Liver (tissue), 9 donors: ENCODE results near the gene TMEM179. TPM values are rescaled to one million over a fixed set of nuclear protein-coding genes. Genes with fewer than 3 reads are reported as not detected.

Source experiments
- DNase-seq: peaks from one replicate; pipeline ENCODE4 v3.0.0-alpha.2; 2017; ENCODE audit warnings: low spot score
- H3K27ac ChIP-seq, 2 donors: one replicate each; pipeline ENCODE4 v1.7.0; 2013; ENCODE audit warnings: inconsistent platforms in 2 of 2, low read length in 2 of 2, control low read depth in 1 of 2, low read depth in 1 of 2, mild to moderate bottlenecking in 1 of 2
- H3K27me3 ChIP-seq, 4 donors: one replicate each; pipeline versions ENCODE4 v1.6.1 to v1.7.0; 2013; ENCODE audit warnings: low read length in 3 of 4, inconsistent platforms in 1 of 4, mild to moderate bottlenecking in 1 of 4, moderate library complexity in 1 of 4; ENCODE audit not compliant: control insufficient read depth in 4 of 4, insufficient read depth in 4 of 4
- H3K36me3 ChIP-seq, 4 donors: one replicate each; pipeline versions ENCODE4 v1.6.1 to v1.7.0; 2013; ENCODE audit warnings: low read length in 3 of 4, mild to moderate bottlenecking in 3 of 4, low read depth in 1 of 4, moderate library complexity in 1 of 4; ENCODE audit not compliant: control insufficient read depth in 4 of 4, insufficient read depth in 3 of 4
- H3K4me1 ChIP-seq, 4 donors: one replicate each; pipeline versions ENCODE4 v1.6.1 to v1.7.0; 2013; ENCODE audit warnings: low read length in 3 of 4, mild to moderate bottlenecking in 3 of 4, moderate library complexity in 1 of 4; ENCODE audit not compliant: control insufficient read depth in 4 of 4, insufficient read depth in 4 of 4
- H3K4me3 ChIP-seq, 3 donors: one replicate each; pipeline versions ENCODE4 v1.6.1 to v1.7.0; 2013; ENCODE audit warnings: low read length in 3 of 3, control low read depth in 1 of 3, low read depth in 1 of 3, mild to moderate bottlenecking in 1 of 3
- H3K9ac ChIP-seq, 2 donors: one replicate each; pipeline ENCODE4 v1.7.0; 2013; ENCODE audit warnings: low read length in 2 of 2, mild to moderate bottlenecking in 2 of 2, moderate library complexity in 2 of 2, control low read depth in 1 of 2, low read depth in 1 of 2
- H3K9me3 ChIP-seq, 4 donors: one replicate each; pipeline versions ENCODE4 v1.6.1 to v1.7.0; 2013; ENCODE audit warnings: low read length in 3 of 4; ENCODE audit not compliant: control insufficient read depth in 4 of 4
- EGR1 ChIP-seq, 2 donors: IDR thresholded peaks; 2 replicates each; pipeline ENCODE4 v1.6.1; 2016 to 2018; ENCODE audit warnings: antibody characterized with exemption in 2 of 2, low read depth in 2 of 2
- FOXA1 ChIP-seq: IDR thresholded peaks from 2 replicates; pipeline ENCODE4 v1.6.1; 2016; ENCODE audit warnings: antibody characterized with exemption
- FOXA2 ChIP-seq: IDR thresholded peaks from 2 replicates; pipeline ENCODE4 v1.6.1; 2016; ENCODE audit warnings: antibody characterized with exemption
- GABPA ChIP-seq, 2 donors: IDR thresholded peaks in 1 of 2; conservative IDR thresholded peaks in 1 of 2; 2 replicates each; pipeline ENCODE4 v1.6.1; 2016; ENCODE audit warnings: antibody characterized with exemption in 2 of 2, mild to moderate bottlenecking in 1 of 2, moderate library complexity in 1 of 2
- HNF4A ChIP-seq, 2 donors: conservative IDR thresholded peaks; 2 replicates each; pipeline ENCODE4 v1.6.1; 2016; ENCODE audit warnings: antibody characterized with exemption in 2 of 2, mild to moderate bottlenecking in 2 of 2
- HNF4G ChIP-seq: IDR thresholded peaks from 2 replicates; pipeline ENCODE4 v1.6.1; 2016; ENCODE audit warnings: antibody characterized with exemption
- JUND ChIP-seq, 2 donors: IDR thresholded peaks; 2 replicates each; pipeline ENCODE4 v1.6.1; 2016; ENCODE audit warnings: antibody characterized with exemption in 2 of 2
- NR2F2 ChIP-seq: IDR thresholded peaks from 2 replicates; pipeline ENCODE4 v1.6.1; 2016; ENCODE audit warnings: antibody characterized with exemption
- RAD21 ChIP-seq, 2 donors: IDR thresholded peaks; 2 replicates each; pipeline ENCODE4 v1.6.1; 2016; ENCODE audit warnings: antibody characterized with exemption in 2 of 2, mild to moderate bottlenecking in 2 of 2
- RXRA ChIP-seq, 2 donors: IDR thresholded peaks; 2 replicates each; pipeline ENCODE4 v1.6.1; 2017 to 2018; ENCODE audit warnings: antibody characterized with exemption in 2 of 2, mild to moderate bottlenecking in 1 of 2
- SP1 ChIP-seq: IDR thresholded peaks from 2 replicates; pipeline ENCODE4 v1.6.1; 2018; ENCODE audit warnings: antibody characterized with exemption, mild to moderate bottlenecking
- TAF1 ChIP-seq: conservative IDR thresholded peaks from 2 replicates; pipeline ENCODE4 v1.6.1; 2016; ENCODE audit warnings: antibody characterized with exemption, mild to moderate bottlenecking
- YY1 ChIP-seq: IDR thresholded peaks from 2 replicates; pipeline ENCODE4 v1.6.1; 2016; ENCODE audit warnings: antibody characterized with exemption, mild to moderate bottlenecking
- WGBS: extraction: QIAGEN DNeasy Blood & Tissue Kit; methylation state at CpG from one replicate; pipeline ENCODE4 v1.1.7; 2013; 5-methylcytosine and 5-hydroxymethylcytosine counted together
- polyA plus RNA-seq, 2 donors: library from polyadenylated mRNA; stranded (reverse) in 1 of 2; unstranded in 1 of 2; fragments of 200-250 nt in 1 of 2; fragments of >200 nt in 1 of 2; fragmentation: Nextera tagmentation in 1 of 2; extraction: Ambion mirVana in 1 of 2; gene quantifications; one replicate each; pipeline versions ENCODE4 v1.2.1 to v1.2.3, GENCODE V29; 2013 to 2015
- total RNA-seq, 2 donors: library from RNA; depleted of rRNA; stranded (reverse); fragments of >200 nt; gene quantifications; one replicate each; pipeline ENCODE4 v1.2.3, GENCODE V29; 2014
- TF ChIP-seq, protein P1 (sequence below): fragments of 150-350 bp; IDR thresholded peaks from 2 replicates; pipeline ENCODE4 v1.5.1; 2017; ENCODE audit warnings: improper control_type of control experiment, low read depth, low read length; ENCODE audit not compliant: missing input control
- TF ChIP-seq, protein P2 (sequence below): IDR thresholded peaks from 2 replicates; pipeline ENCODE4 v1.6.1; 2016; ENCODE audit warnings: antibody characterized with exemption
- TF ChIP-seq, protein P3 (sequence below): IDR thresholded peaks from 2 replicates; pipeline ENCODE4 v1.6.1; 2016; ENCODE audit warnings: antibody characterized with exemption
- TF ChIP-seq, protein P4 (sequence below): IDR thresholded peaks from 2 replicates; pipeline ENCODE4 v1.6.1; 2016; ENCODE audit warnings: antibody characterized with exemption, mild to moderate bottlenecking
- TF ChIP-seq, protein P5 (sequence below): IDR thresholded peaks from 2 replicates; pipeline ENCODE4 v1.6.1; 2016; ENCODE audit warnings: antibody characterized with exemption
- donor health status: healthy.
- donor health status: healthy.
- donor health status: healthy.
- donor health status: healthy.
- donor health status: healthy.

The TMEM179 gene
- total and polyA plus RNA-seq, 4 donors, result 0.12 to 0.37 TPM; not detected in 2

DNA sequence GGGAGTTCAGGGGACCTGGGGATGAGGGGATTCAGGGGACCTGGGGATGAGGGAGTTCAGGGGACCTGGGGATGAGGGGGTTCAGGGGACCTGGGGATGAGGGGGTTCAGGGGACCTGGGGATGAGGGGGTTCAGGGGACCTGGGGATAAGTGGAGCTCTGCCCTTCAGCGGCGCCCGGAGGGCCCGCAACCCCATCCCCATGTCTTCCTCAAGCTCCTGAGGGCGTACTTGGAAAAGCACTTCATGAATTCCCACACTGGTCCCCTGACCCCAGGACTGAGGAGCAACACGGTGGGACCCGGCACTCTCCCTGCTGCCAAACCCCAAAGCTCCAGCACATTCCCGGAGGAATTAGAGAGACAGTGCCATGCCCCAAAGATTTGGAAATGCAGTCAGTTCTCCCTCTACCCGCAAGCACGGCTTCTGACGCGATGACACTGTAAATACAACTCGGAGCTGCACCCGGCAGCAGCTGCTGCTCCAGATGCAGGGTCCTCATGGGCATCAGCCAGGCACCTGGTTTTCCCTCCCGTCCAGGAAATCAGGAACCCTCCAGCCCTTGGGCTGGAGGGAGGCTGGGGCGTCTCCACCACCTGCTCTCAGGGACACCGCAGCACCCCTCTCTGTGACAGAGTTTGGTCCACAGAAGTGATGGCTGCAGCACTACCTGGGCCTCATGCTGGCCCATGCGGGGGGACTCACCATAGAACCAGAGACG lies 57.8 kb downstream of the TMEM179 start:
- 73% methylated on average over 19 of the region's 19 CpGs for WGBS
- TF ChIP-seq SP1 (no peak), RAD21 (IDR thresholded peaks at IDR 0.05) (no peak), GABPA (IDR thresholded peaks at IDR 0.05 in 1 of 2, conservative IDR thresholded peaks at IDR 0.05 in 1 of 2) (no peak), TAF1 (no peak), EGR1 (IDR thresholded peaks at IDR 0.05; ENCODE audit: low read depth in 2 of 2) (no peak), HNF4A (conservative IDR thresholded peaks at IDR 0.05) (no peak), HNF4G (no peak), JUND (IDR thresholded peaks at IDR 0.05) (no peak), FOXA1 (no peak), RXRA (IDR thresholded peaks at IDR 0.05) (no peak), FOXA2 (no peak), YY1 (no peak), NR2F2 (no peak)
- TF ChIP-seq, protein P1, sequence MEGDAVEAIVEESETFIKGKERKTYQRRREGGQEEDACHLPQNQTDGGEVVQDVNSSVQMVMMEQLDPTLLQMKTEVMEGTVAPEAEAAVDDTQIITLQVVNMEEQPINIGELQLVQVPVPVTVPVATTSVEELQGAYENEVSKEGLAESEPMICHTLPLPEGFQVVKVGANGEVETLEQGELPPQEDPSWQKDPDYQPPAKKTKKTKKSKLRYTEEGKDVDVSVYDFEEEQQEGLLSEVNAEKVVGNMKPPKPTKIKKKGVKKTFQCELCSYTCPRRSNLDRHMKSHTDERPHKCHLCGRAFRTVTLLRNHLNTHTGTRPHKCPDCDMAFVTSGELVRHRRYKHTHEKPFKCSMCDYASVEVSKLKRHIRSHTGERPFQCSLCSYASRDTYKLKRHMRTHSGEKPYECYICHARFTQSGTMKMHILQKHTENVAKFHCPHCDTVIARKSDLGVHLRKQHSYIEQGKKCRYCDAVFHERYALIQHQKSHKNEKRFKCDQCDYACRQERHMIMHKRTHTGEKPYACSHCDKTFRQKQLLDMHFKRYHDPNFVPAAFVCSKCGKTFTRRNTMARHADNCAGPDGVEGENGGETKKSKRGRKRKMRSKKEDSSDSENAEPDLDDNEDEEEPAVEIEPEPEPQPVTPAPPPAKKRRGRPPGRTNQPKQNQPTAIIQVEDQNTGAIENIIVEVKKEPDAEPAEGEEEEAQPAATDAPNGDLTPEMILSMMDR, result no peak
- TF ChIP-seq, protein P2, sequence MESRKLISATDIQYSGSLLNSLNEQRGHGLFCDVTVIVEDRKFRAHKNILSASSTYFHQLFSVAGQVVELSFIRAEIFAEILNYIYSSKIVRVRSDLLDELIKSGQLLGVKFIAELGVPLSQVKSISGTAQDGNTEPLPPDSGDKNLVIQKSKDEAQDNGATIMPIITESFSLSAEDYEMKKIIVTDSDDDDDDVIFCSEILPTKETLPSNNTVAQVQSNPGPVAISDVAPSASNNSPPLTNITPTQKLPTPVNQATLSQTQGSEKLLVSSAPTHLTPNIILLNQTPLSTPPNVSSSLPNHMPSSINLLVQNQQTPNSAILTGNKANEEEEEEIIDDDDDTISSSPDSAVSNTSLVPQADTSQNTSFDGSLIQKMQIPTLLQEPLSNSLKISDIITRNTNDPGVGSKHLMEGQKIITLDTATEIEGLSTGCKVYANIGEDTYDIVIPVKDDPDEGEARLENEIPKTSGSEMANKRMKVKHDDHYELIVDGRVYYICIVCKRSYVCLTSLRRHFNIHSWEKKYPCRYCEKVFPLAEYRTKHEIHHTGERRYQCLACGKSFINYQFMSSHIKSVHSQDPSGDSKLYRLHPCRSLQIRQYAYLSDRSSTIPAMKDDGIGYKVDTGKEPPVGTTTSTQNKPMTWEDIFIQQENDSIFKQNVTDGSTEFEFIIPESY, result no peak
- TF ChIP-seq, protein P3, sequence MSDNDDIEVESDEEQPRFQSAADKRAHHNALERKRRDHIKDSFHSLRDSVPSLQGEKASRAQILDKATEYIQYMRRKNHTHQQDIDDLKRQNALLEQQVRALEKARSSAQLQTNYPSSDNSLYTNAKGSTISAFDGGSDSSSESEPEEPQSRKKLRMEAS, result no peak
- TF ChIP-seq, protein P4, sequence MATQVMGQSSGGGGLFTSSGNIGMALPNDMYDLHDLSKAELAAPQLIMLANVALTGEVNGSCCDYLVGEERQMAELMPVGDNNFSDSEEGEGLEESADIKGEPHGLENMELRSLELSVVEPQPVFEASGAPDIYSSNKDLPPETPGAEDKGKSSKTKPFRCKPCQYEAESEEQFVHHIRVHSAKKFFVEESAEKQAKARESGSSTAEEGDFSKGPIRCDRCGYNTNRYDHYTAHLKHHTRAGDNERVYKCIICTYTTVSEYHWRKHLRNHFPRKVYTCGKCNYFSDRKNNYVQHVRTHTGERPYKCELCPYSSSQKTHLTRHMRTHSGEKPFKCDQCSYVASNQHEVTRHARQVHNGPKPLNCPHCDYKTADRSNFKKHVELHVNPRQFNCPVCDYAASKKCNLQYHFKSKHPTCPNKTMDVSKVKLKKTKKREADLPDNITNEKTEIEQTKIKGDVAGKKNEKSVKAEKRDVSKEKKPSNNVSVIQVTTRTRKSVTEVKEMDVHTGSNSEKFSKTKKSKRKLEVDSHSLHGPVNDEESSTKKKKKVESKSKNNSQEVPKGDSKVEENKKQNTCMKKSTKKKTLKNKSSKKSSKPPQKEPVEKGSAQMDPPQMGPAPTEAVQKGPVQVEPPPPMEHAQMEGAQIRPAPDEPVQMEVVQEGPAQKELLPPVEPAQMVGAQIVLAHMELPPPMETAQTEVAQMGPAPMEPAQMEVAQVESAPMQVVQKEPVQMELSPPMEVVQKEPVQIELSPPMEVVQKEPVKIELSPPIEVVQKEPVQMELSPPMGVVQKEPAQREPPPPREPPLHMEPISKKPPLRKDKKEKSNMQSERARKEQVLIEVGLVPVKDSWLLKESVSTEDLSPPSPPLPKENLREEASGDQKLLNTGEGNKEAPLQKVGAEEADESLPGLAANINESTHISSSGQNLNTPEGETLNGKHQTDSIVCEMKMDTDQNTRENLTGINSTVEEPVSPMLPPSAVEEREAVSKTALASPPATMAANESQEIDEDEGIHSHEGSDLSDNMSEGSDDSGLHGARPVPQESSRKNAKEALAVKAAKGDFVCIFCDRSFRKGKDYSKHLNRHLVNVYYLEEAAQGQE, result no peak
- TF ChIP-seq, protein P5, sequence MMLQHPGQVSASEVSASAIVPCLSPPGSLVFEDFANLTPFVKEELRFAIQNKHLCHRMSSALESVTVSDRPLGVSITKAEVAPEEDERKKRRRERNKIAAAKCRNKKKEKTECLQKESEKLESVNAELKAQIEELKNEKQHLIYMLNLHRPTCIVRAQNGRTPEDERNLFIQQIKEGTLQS, result no peak

More for the DNA sequence above, 57.8 kb downstream of the TMEM179 start:
- Histone ChIP-seq H3K36me3 (no peaks in the 10 kb centered on the region), H3K27ac (no peak overlapping the region), H3K9me3 (no peaks in the 10 kb centered on the region), H3K4me3 (no peak overlapping the region), H3K9ac (no peak overlapping the region), H3K4me1 (no peaks in the 10 kb centered on the region), H3K27me3 (peaks cover 0 to 14% (median 2%) of the 10 kb centered on the region in 4 donors)
- no peak for DNase-seq
